ENCODE results near the gene NHLH1. TPM values are rescaled to one million over a fixed set of nuclear protein-coding genes. Genes with fewer than 3 reads are reported as not detected.

NHLH1 gene
- total RNA-seq, 6 experiments from 2014 or later, result 0.11 to 0.17 (median 0.11) TPM; not detected in 3

DNA sequence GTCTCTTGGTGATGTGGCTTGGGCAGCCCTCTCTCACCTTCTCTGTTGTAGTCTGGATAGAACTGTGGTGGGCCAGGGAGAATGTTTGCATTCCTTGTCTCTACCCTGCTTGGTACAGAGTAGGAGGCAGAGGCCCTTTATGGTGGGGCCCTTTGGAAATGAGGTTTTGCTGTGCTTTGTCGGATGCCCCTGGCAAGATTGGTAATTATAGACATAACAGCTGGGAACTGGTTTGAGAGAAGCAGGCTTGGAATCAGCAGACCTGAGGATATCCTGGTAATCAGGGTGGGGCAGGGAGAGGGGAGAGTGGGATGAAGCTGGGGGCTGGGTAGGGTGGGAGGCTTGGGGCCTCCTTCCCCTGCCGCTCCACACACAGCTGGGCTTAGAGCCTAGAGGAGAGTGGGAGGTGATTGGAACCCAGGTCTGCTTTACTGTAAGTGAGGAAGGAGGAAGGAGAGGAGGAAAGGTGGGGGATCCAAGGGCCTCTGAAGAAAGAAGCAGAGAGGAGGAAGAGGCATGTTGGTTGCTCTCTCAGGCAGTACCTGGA, 38.5 kb downstream of the NHLH1 start:
- H3K4me1 Mint-ChIP-seq (ENCODE audit: low read depth), result no peaks in the 10 kb centered on the region
- no peak for DNase-seq

DNA sequence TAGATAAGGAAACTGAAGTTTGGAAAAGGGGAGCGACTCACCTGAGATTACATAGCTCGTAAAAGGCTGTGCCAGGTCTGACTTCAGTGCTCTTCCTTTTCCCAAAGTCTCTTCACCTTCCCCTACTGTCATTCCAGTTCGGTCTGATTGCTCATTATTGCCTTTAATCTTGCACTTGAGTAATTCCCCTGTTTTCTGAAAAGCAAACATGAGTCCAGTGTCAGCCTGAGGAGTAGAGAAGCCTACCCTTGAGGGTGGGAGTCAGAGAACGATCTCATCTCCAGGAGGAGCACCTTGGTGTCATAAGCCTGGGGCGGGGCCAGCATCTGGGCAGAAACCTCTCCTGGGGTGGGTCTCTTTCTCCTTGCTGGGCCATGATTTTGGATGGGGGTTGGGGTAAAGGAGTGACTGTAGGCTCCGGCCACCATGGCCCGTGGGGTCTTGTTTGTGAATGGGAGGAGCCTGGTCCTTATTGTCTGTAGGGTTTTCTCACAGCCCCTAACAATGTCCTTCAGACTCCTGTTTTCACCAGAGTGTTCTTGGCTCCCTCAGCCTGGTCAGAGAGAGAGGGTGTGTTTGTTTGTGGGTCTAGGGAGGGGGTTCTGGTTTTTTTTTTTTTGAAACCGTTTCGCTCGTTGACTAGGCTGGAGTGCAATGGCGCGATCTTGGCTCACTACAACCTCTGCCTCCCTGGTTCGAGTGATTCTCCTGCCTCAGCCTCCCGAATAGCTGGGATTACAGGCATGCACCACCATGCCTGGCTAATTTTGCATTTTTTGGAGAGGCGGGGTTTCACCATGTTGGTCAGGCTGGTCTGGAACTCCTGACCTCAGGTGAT, 39.5 kb downstream of the NHLH1 start:
- no peaks in the 10 kb centered on the region for H3K4me1 Mint-ChIP-seq (ENCODE audit: low read depth)
- no peaks in the 10 kb centered on the region for H3K36me3 Mint-ChIP-seq (ENCODE audit: low read depth)
- DNase-seq, result no peak
- no peak overlapping the region for H3K4me3 Mint-ChIP-seq
- TF ChIP-seq, protein P1, sequence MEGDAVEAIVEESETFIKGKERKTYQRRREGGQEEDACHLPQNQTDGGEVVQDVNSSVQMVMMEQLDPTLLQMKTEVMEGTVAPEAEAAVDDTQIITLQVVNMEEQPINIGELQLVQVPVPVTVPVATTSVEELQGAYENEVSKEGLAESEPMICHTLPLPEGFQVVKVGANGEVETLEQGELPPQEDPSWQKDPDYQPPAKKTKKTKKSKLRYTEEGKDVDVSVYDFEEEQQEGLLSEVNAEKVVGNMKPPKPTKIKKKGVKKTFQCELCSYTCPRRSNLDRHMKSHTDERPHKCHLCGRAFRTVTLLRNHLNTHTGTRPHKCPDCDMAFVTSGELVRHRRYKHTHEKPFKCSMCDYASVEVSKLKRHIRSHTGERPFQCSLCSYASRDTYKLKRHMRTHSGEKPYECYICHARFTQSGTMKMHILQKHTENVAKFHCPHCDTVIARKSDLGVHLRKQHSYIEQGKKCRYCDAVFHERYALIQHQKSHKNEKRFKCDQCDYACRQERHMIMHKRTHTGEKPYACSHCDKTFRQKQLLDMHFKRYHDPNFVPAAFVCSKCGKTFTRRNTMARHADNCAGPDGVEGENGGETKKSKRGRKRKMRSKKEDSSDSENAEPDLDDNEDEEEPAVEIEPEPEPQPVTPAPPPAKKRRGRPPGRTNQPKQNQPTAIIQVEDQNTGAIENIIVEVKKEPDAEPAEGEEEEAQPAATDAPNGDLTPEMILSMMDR (IDR thresholded peaks at IDR 0.05), result no peak
- no peaks in the 10 kb centered on the region for H3K9me3 Mint-ChIP-seq
- H3K27ac Mint-ChIP-seq, result no peak overlapping the region
- H3K27me3 Mint-ChIP-seq (ENCODE audit: insufficient read depth), result peaks cover 70% of the 10 kb centered on the region

More for the DNA sequence above, 38.5 kb downstream of the NHLH1 start:
- H3K27ac Mint-ChIP-seq, result no peak overlapping the region
- no peaks in the 10 kb centered on the region for H3K9me3 Mint-ChIP-seq
- TF ChIP-seq, protein P1 (IDR thresholded peaks at IDR 0.05), result no peak
- H3K27me3 Mint-ChIP-seq (ENCODE audit: insufficient read depth), result peaks cover 65% of the 10 kb centered on the region
- no peak overlapping the region for H3K4me3 Mint-ChIP-seq
- H3K36me3 Mint-ChIP-seq (ENCODE audit: low read depth), result no peaks in the 10 kb centered on the region

DNA sequence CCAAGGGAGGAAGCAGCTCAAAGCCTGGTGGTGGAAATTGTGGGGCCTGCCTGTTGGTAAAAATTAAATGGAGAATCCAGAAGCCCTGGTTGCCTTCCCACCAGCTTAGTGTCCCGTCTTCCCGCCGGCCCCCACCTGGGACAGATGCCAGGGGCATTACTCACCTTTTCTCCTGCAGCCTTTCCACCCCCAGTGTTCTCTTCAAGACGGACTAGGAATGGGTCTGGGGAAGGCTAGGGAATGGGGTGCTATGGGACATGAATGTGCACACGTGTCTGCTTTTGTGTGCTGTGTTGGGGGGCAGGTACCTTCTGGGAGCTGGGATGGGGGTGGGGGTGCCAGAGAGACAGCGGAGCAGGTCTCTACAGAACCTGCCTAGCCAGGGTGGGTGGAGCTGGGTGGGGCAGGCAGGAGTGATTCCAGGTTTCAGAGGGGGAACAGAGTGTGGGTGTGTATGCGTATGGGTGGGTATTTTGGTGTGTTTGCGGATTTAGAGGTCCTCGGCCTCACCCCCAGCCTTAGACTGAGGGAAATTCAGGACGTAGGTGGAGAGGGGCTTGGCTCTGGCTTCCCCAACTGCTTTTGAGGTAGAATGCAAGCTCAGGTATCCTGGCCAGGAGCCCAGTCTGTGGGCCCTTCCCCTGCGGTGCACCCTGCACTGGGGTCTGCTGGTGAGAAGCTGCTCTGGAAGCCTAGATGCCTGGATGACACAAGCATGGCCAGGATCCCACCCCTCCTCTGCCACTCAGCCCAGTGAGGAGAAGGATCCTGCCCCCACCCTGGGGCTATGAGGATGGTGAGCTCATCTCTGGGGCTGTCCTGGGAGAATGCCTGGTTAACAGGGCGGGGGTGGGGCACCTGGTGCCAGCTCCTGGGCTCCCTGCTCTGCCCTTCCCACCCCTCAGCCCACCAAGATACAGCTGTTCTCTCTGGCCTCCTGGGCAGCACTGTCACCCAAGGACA, 41.2 kb downstream of the NHLH1 start:
- DNase-seq, result no peak
- Mint-ChIP-seq H3K36me3 (ENCODE audit: low read depth) (no peaks in the 10 kb centered on the region), H3K9me3 (no peaks in the 10 kb centered on the region), H3K27ac (no peak overlapping the region), H3K27me3 (ENCODE audit: insufficient read depth) (peaks cover 63% of the 10 kb centered on the region), H3K4me3 (no peak overlapping the region), H3K4me1 (ENCODE audit: low read depth) (no peaks in the 10 kb centered on the region)
- TF ChIP-seq, protein P1 (IDR thresholded peaks at IDR 0.05), result no peak

DNA sequence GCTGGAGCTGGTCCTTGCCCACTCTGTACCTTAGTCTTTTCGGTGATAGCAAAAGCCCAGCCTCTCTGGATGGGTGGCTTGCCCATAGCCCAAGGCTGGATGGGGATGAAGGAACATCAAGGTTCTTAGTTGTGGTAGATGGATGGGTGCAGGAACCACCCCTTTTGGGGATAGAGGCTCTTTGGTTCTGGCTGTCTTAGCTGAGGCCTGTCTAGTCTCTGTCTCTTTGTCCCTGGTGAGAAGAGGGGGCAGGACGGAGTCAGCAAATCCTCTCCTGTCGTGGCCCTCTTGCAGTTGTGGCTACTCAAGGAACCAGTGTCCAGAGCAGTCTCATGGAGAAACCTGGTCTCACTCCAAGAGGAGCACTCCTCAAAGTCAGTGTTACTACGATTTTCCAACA, 42.0 kb downstream of the NHLH1 start:
- Mint-ChIP-seq H3K36me3 (ENCODE audit: low read depth) (no peaks in the 10 kb centered on the region), H3K4me1 (ENCODE audit: low read depth) (no peaks in the 10 kb centered on the region), H3K9me3 (no peaks in the 10 kb centered on the region), H3K4me3 (no peak overlapping the region), H3K27ac (no peak overlapping the region), H3K27me3 (ENCODE audit: insufficient read depth) (peaks cover 61% of the 10 kb centered on the region)
- DNase-seq, result no peak
- TF ChIP-seq, protein P1 (IDR thresholded peaks at IDR 0.05), result no peak

DNA sequence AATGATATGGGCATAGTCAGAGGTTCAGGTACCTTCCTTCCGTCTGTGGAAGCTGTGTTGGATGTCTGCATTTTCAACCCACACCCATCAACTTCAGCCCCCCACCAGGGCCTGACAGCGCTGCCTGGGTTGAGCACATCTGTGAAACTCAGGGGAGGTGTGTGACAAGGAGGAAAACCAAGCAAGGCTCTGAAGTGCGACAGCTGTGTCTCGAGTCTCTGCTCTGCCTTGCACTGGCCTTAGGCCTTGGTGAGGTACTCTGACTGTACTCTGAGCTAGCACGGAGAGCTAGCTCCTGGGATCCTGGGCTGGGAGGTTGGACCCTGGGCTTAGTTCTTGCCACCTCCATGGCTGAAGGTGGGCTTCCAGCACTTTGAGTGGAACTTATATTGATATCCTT, 42.6 kb downstream of the NHLH1 start:
- no peaks in the 10 kb centered on the region for H3K9me3 Mint-ChIP-seq
- no peak overlapping the region for H3K4me3 Mint-ChIP-seq
- H3K4me1 Mint-ChIP-seq (ENCODE audit: low read depth), result no peaks in the 10 kb centered on the region
- H3K27me3 Mint-ChIP-seq (ENCODE audit: insufficient read depth), result peaks cover 57% of the 10 kb centered on the region
- no peak overlapping the region for H3K27ac Mint-ChIP-seq
- H3K36me3 Mint-ChIP-seq (ENCODE audit: low read depth), result no peaks in the 10 kb centered on the region
- TF ChIP-seq, protein P1 (IDR thresholded peaks at IDR 0.05), result no peak
- no peak for DNase-seq

All from HFFc6 (cell line).